ENCODE data around the gene THSD4. TPM values are rescaled to one million over a fixed set of nuclear protein-coding genes. Genes with fewer than 3 reads are reported as not detected.

Gene THSD4
- polyA plus RNA-seq, 3 donors = 29.8 to 31.9 (median 30.7) TPM

DNA sequence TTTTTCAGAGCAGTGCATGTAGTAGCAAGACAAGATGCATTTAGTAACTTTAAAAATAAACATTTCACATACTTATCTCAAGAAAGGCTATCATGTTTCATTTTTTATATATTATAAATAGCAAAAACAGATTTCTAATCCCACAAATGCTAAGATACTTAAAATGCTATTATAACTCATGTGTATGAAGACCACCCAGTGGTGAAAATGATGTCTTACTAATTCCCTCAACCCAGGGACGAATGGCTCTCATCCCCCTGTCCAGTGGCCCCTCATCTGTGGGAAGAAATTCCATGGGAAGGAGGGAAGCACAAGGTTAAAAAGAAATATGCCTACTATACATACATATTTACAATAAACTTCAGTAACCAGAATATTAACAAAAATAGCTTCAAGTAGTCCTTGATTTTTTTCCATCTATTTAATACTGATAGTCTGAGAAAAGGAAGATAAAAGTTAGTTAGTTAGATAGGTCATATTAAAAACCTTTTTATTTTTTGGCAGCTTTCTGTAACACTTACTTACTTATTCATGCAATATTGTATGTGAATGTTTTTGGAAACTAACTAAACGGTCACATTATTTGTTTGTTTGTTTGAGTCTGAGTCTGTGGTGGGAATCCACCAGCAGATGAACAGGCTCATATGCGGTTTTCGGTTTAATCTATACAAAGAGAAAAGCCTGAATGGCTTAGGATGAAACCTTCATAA lies 709.9 kb downstream of the THSD4 start:
- no peak for DNase-seq

DNA sequence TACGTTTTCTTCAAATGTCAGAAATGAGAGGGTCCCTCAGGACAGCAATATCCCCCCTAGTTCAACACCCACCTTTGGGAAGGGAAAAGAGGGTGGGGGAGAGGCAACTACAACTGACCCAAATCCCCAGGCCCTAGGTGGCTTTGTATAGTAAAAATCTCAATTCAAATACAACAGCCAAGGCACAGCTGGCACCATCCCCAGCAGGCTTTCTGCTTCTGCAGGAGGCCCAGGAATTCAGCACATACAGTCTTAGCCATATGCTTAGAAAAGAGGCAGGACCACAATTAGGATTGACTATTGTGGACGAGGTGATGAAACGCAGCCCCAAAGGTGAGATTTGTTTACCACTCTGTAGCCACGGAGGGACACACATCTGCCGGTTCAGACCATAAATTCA lies 710.9 kb downstream of the THSD4 start:
- no peak for DNase-seq

DNA sequence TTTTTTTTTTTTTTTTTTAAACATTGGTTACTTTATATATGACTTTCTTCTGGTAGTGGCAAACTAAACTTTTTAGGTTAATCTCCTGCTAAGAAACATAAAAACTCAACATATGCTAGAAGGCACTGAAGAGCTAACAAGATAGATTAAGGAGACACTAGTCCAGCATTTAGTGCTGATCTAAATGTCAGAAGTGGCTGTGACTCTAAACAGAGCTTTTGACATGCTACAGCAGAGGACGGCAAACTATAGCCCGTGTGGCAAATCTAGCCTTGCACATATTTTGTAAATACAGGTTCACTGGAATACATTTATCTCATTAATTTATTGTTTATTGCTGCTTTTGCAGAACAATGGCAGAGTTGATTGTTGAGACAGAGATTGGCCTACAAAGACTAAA lies 715.7 kb downstream of the THSD4 start:
- DNase-seq = no peak

Other genes with a start within 250 kb of the THSD4 start
- gene THAP10, start 223.0 kb upstream of the THSD4 start, polyA plus RNA-seq (ENCODE audit: insufficient read length in 3 of 3) = 1 to 10 TPM; 7.5 to 9.7 (median 7.8) TPM
- gene LRRC49, start 222.6 kb upstream of the THSD4 start, polyA plus RNA-seq (ENCODE audit: insufficient read length in 3 of 3) = 10 to 100 TPM; 15.3 to 20.0 (median 17.0) TPM